ENCODE data around the gene DLAT.
"Not testable (repeated sequence)": the region's sequence is repeated elsewhere in the genome, so short reads cannot be mapped to it uniquely, and the experiment has no call there.

Gene DLAT

GRCh38 chr11:112005422-112006094 lies 19.6 kb upstream of the DLAT start:
- DNase-seq (ENCODE audit: low spot score): no peak

- not testable (repeated sequence) for DNase-seq (ENCODE audit: low spot score)
Observed at GRCh38 chr11:112006095-112006441, 19.1 kb upstream of the DLAT start.

- not testable (repeated sequence) for DNase-seq (ENCODE audit: low spot score)
Observed at GRCh38 chr11:112011451-112011850, 13.8 kb upstream of the DLAT start.

GRCh38 chr11:112012874-112013273 lies 12.3 kb upstream of the DLAT start:
- no peak for DNase-seq (ENCODE audit: low spot score)

GRCh38 chr11:112013497-112014164 lies 11.6 kb upstream of the DLAT start:
- no peak for DNase-seq (ENCODE audit: low spot score)

- DNase-seq (ENCODE audit: low spot score): no peak
Observed at GRCh38 chr11:112016088-112016764, 9.0 kb upstream of the DLAT start.

GRCh38 chr11:112016765-112017376 lies 8.3 kb upstream of the DLAT start:
- no peak for DNase-seq (ENCODE audit: low spot score)

- DNase-seq (ENCODE audit: low spot score): no peak
Observed at GRCh38 chr11:112017538-112017937, 7.7 kb upstream of the DLAT start.

GRCh38 chr11:112019066-112019465 lies 6.1 kb upstream of the DLAT start:
- no peak for DNase-seq (ENCODE audit: low spot score)

GRCh38 chr11:112023104-112023503 lies 2.1 kb upstream of the DLAT start:
- DNase-seq (ENCODE audit: low spot score): no peak

GRCh38 chr11:112024178-112024772 lies 933 bp upstream of the DLAT start:
- no peak for DNase-seq (ENCODE audit: low spot score)

- no peak for DNase-seq (ENCODE audit: low spot score)
Observed at GRCh38 chr11:112025707-112026106, 499 bp downstream of the DLAT start.

- not testable (repeated sequence) for DNase-seq (ENCODE audit: low spot score)
Observed at GRCh38 chr11:112026784-112027410, 1.7 kb downstream of the DLAT start.

GRCh38 chr11:112029460-112029859 lies 4.3 kb downstream of the DLAT start:
- no peak for DNase-seq (ENCODE audit: low spot score)

GRCh38 chr11:112033902-112034301 lies 8.7 kb downstream of the DLAT start:
- no peak for DNase-seq (ENCODE audit: low spot score)

- no peak for DNase-seq (ENCODE audit: low spot score)
Observed at GRCh38 chr11:112037527-112037926, 12.3 kb downstream of the DLAT start.

GRCh38 chr11:112042161-112042960 lies 17.2 kb downstream of the DLAT start:
- no peak for DNase-seq (ENCODE audit: low spot score)

- no peak for DNase-seq (ENCODE audit: low spot score)
Observed at GRCh38 chr11:112042961-112043304, 17.7 kb downstream of the DLAT start.

GRCh38 chr11:112044961-112045360 lies 19.8 kb downstream of the DLAT start:
- no peak for DNase-seq (ENCODE audit: low spot score)

GRCh38 chr11:112046647-112047046 lies 21.4 kb downstream of the DLAT start:
- not testable (repeated sequence) for DNase-seq (ENCODE audit: low spot score)

- not testable (repeated sequence) for DNase-seq (ENCODE audit: low spot score)
Observed at GRCh38 chr11:112048256-112048655, 23.0 kb downstream of the DLAT start.
